Measurements from ENCODE around the gene LCAT. TPM values are rescaled to one million over a fixed set of nuclear protein-coding genes. Genes with fewer than 3 reads are reported as not detected.

The LCAT gene
- total RNA-seq, 2 donors from 2014 or later, result 6.9 to 17.4 TPM

DNA sequence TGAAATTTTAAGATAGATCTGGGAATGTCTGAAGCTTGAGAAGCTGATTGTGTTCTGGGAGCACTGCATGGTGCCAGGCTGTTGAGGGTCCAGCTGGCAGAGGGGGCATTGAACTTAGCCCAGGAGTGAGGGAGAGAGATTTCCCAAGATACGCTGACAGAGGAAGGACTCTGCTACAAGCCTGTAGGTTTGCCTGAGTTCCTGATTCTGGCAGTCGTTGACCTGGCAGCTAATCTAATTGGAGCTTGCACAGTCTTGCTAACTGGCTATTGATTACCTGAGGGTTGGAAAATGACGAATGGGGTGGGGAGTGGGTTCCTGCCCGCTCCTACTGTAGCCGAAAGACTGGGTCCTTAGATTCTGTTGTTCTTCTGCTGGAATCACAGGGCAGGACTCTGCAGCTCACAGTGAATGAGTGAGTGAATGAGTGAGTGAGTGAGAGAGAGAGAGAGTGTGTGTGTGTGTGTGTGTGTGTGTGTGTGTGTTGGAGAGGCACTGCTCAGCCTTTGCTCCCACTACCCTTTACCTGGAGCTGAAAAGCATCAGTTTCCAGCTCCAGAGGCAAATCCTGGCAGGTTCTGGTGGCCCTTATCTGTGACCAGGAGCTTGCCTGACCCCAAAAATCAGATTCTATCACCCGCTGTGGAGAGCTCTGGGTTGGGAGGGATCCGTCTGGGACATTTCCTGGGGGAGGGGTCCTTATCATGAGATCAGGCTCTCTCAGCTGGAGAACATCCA is 29.0 kb downstream of the LCAT start:
- DNase-seq (ENCODE audit: low spot score), result no peak
- intact Hi-C loops (cut with DNase I), result no loop called here
- H3K4me1 ChIP-seq (replicated peaks), result no peaks in the 10 kb centered on the region
- TF ChIP-seq, protein P1, sequence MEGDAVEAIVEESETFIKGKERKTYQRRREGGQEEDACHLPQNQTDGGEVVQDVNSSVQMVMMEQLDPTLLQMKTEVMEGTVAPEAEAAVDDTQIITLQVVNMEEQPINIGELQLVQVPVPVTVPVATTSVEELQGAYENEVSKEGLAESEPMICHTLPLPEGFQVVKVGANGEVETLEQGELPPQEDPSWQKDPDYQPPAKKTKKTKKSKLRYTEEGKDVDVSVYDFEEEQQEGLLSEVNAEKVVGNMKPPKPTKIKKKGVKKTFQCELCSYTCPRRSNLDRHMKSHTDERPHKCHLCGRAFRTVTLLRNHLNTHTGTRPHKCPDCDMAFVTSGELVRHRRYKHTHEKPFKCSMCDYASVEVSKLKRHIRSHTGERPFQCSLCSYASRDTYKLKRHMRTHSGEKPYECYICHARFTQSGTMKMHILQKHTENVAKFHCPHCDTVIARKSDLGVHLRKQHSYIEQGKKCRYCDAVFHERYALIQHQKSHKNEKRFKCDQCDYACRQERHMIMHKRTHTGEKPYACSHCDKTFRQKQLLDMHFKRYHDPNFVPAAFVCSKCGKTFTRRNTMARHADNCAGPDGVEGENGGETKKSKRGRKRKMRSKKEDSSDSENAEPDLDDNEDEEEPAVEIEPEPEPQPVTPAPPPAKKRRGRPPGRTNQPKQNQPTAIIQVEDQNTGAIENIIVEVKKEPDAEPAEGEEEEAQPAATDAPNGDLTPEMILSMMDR (IDR thresholded peaks at IDR 0.05), result no peak
- TF ChIP-seq POLR2AphosphoS5 (IDR thresholded peaks at IDR 0.05) (no peak), POLR2A (IDR thresholded peaks at IDR 0.05) (no peak)
- no peaks in the 10 kb centered on the region for H3K27me3 ChIP-seq (replicated peaks; ENCODE audit: insufficient read depth)
- no peaks in the 10 kb centered on the region for H3K9me3 ChIP-seq
- H3K4me3 ChIP-seq, result no peak overlapping the region
- no peak overlapping the region for H3K27ac ChIP-seq
- H3K36me3 ChIP-seq, result peaks cover 0 to 2% of the 10 kb centered on the region in 2 donors
- 41% methylated on average over 7 of the region's 7 CpGs for WGBS

- TF ChIP-seq, protein P1 (IDR thresholded peaks at IDR 0.05), result no peak
- no peak for TF ChIP-seq POLR2A (IDR thresholded peaks at IDR 0.05)
- Histone ChIP-seq H3K27ac (no peak overlapping the region), H3K36me3 (peaks cover 0 to 16% of the 10 kb centered on the region in 2 donors)
Observed at GRCh38 chr16:67910158-67910557, 33.8 kb downstream of the LCAT start.

GRCh38 chr16:67909056-67909742 is 34.7 kb downstream of the LCAT start:
- Histone ChIP-seq H3K36me3 (peaks cover 0 to 16% of the 10 kb centered on the region in 2 donors), H3K27ac (no peak overlapping the region), H3K4me1 (replicated peaks) (no peaks in the 10 kb centered on the region), H3K4me3 (no peak overlapping the region), H3K27me3 (replicated peaks; ENCODE audit: insufficient read depth) (no peaks in the 10 kb centered on the region), H3K9me3 (no peaks in the 10 kb centered on the region)
- 94% methylated on average over 36 of the region's 36 CpGs for WGBS
- intact Hi-C loops (cut with DNase I), result no loop called here
- DNase-seq (ENCODE audit: low spot score), result no peak
- no peak for TF ChIP-seq POLR2AphosphoS5 (IDR thresholded peaks at IDR 0.05)
- no peak for TF ChIP-seq POLR2A (IDR thresholded peaks at IDR 0.05)
- TF ChIP-seq, protein P1 (IDR thresholded peaks at IDR 0.05), result no peak

More at GRCh38 chr16:67910158-67910557, 33.8 kb downstream of the LCAT start:
- intact Hi-C loops (cut with DNase I), result no loop called here
- no peak overlapping the region for H3K4me3 ChIP-seq
- 74% methylated on average over 2 of the region's 2 CpGs for WGBS
- H3K9me3 ChIP-seq, result no peaks in the 10 kb centered on the region
- H3K27me3 ChIP-seq (replicated peaks; ENCODE audit: insufficient read depth), result no peaks in the 10 kb centered on the region
- no peak for DNase-seq (ENCODE audit: low spot score)
- no peaks in the 10 kb centered on the region for H3K4me1 ChIP-seq (replicated peaks)

DNA sequence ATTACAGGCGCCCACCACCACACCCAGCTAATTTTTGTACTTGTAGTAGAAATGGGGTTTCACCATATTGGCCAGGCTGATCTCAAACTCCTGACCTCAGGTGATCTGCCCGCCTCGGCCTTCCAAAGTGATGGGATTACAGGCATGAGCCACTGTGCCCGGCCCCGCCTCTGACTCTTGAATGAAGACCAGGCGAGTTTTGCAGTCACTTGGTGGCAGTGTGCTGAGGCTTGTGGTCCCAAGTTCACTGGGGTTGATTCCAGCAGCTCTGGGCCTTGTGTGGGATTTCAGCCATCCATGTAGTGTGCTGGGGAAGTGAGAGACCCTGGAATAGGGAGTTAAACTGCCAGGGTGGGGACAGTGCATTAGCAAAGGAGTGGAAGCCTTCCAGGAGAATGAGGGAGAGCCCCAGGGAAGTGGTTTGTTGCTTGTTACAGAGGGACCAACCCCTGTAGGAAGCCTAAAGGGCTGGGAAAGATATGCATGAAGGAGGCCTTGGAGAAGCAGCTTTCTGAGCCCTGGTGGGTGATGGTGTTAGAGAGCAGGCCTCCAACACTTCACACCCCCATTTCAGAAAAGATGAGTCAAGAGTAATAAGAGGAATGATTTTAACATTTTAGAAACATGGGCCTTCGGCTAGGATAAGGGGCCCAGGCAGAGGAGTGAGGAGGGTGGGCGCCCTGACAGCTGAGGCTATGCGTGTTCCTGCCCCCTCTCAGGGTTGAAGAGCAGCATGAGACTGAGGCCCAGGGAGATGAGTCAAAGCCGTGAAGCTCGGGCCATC is 36.3 kb downstream of the LCAT start:
- 93% methylated on average over 11 of the region's 11 CpGs for WGBS
- no peaks in the 10 kb centered on the region for H3K9me3 ChIP-seq
- intact Hi-C loops (cut with DNase I), result no loop called here

More for the DNA sequence above, 36.3 kb downstream of the LCAT start:
- no peaks in the 10 kb centered on the region for H3K27me3 ChIP-seq (replicated peaks; ENCODE audit: insufficient read depth)
- H3K36me3 ChIP-seq, result peaks cover 0 to 16% of the 10 kb centered on the region in 2 donors
- TF ChIP-seq POLR2A (IDR thresholded peaks at IDR 0.05) (no peak), POLR2AphosphoS5 (IDR thresholded peaks at IDR 0.05) (no peak)
- TF ChIP-seq, protein P1 (IDR thresholded peaks at IDR 0.05), result no peak
- no peak for DNase-seq (ENCODE audit: low spot score)
- no peaks in the 10 kb centered on the region for H3K4me1 ChIP-seq (replicated peaks)
- no peak overlapping the region for H3K4me3 ChIP-seq
- no peak overlapping the region for H3K27ac ChIP-seq

Measured in prostate gland (tissue), 2 donors.